Measurements from ENCODE around the gene SLC25A26. TPM values are rescaled to one million over a fixed set of nuclear protein-coding genes. Genes with fewer than 3 reads are reported as not detected.

SLC25A26 gene
- total and polyA plus RNA-seq, 2 experiments from 2014 or later = 19.8 to 25.7 TPM

GRCh38 chr3:66336333-66336766, 115.5 kb downstream of the SLC25A26 start:
- Histone ChIP-seq H3K27me3 (no peaks in the 10 kb centered on the region), H4K20me1 (ENCODE audit: insufficient read depth, poor library complexity, severe bottlenecking) (no peaks in the 10 kb centered on the region), H3K4me2 (no peak overlapping the region), H3K9me3 (ENCODE audit: low read depth) (no peaks in the 10 kb centered on the region), H3K36me3 (replicated peaks; ENCODE audit: insufficient read depth, low read depth) (no peaks in the 10 kb centered on the region), H3K9me2 (replicated peaks; ENCODE audit: insufficient read depth) (no peaks in the 10 kb centered on the region), H3K79me2 (no peaks in the 10 kb centered on the region), H3K27ac (no peak overlapping the region), H2AFZ (no peak overlapping the region), H3K4me3 (no peak overlapping the region), H3K4me1 (ENCODE audit: insufficient read depth) (no peaks in the 10 kb centered on the region)
- WGBS (ENCODE audit: low lambda C conversion rate, missing lambda C conversion rate) = 46% methylated on average over 4 of the region's 4 CpGs
- DNase-seq (ENCODE audit: low spot score) = no peak
- no peak for TF ChIP-seq EZH2phosphoT487 (IDR thresholded peaks at IDR 0.05; ENCODE audit: low read depth, severe bottlenecking, unreplicated experiment)
- TF ChIP-seq CTCF (IDR thresholded peaks at IDR 0.05; ENCODE audit: poor library complexity) = no peak

GRCh38 chr3:66338927-66339326, 118.1 kb downstream of the SLC25A26 start:
- Histone ChIP-seq H3K79me2 (no peaks in the 10 kb centered on the region), H3K27ac (no peak overlapping the region), H2AFZ (no peak overlapping the region), H3K27me3 (no peaks in the 10 kb centered on the region), H3K4me1 (ENCODE audit: insufficient read depth) (no peaks in the 10 kb centered on the region), H3K9me2 (replicated peaks; ENCODE audit: insufficient read depth) (no peaks in the 10 kb centered on the region), H3K36me3 (replicated peaks; ENCODE audit: insufficient read depth, low read depth) (no peaks in the 10 kb centered on the region), H4K20me1 (ENCODE audit: insufficient read depth, poor library complexity, severe bottlenecking) (no peaks in the 10 kb centered on the region), H3K9me3 (ENCODE audit: low read depth) (no peaks in the 10 kb centered on the region), H3K4me2 (no peak overlapping the region), H3K4me3 (no peak overlapping the region)
- DNase-seq (ENCODE audit: low spot score) = no peak
- TF ChIP-seq EZH2phosphoT487 (IDR thresholded peaks at IDR 0.05; ENCODE audit: low read depth, severe bottlenecking, unreplicated experiment) (no peak), CTCF (IDR thresholded peaks at IDR 0.05; ENCODE audit: poor library complexity) (no peak), EZH2 (IDR thresholded peaks at IDR 0.05; ENCODE audit: borderline replicate concordance) (no peak)
- WGBS (ENCODE audit: low lambda C conversion rate, missing lambda C conversion rate) = 85% methylated on average over 3 of the region's 3 CpGs

GRCh38 chr3:66342717-66343356, 122.0 kb downstream of the SLC25A26 start:
- WGBS (ENCODE audit: low lambda C conversion rate, missing lambda C conversion rate) = 65% methylated on average over 8 of the region's 8 CpGs
- Histone ChIP-seq H3K36me3 (replicated peaks; ENCODE audit: insufficient read depth, low read depth) (no peaks in the 10 kb centered on the region), H3K27me3 (no peaks in the 10 kb centered on the region), H3K9me3 (ENCODE audit: low read depth) (no peaks in the 10 kb centered on the region), H3K79me2 (no peaks in the 10 kb centered on the region), H3K4me2 (no peak overlapping the region), H4K20me1 (ENCODE audit: insufficient read depth, poor library complexity, severe bottlenecking) (no peaks in the 10 kb centered on the region), H3K4me1 (ENCODE audit: insufficient read depth) (peaks cover 14% of the 10 kb centered on the region), H3K27ac (no peak overlapping the region), H3K4me3 (no peak overlapping the region), H3K9me2 (replicated peaks; ENCODE audit: insufficient read depth) (no peaks in the 10 kb centered on the region), H2AFZ (no peak overlapping the region)
- DNase-seq (ENCODE audit: low spot score) = no peak
- no peak for TF ChIP-seq EZH2phosphoT487 (IDR thresholded peaks at IDR 0.05; ENCODE audit: low read depth, severe bottlenecking, unreplicated experiment)
- no peak for TF ChIP-seq EZH2 (IDR thresholded peaks at IDR 0.05; ENCODE audit: borderline replicate concordance)
- no peak for TF ChIP-seq CTCF (IDR thresholded peaks at IDR 0.05; ENCODE audit: poor library complexity)

Measured in hepatocyte (in vitro differentiated cells).